Measurements from ENCODE around the gene GNAQ. TPM values are rescaled to one million over a fixed set of nuclear protein-coding genes. Genes with fewer than 3 reads are reported as not detected.

GNAQ gene
- total and polyA plus RNA-seq, 2 experiments from 2014 or later, result 21.1 to 43.1 TPM

DNA sequence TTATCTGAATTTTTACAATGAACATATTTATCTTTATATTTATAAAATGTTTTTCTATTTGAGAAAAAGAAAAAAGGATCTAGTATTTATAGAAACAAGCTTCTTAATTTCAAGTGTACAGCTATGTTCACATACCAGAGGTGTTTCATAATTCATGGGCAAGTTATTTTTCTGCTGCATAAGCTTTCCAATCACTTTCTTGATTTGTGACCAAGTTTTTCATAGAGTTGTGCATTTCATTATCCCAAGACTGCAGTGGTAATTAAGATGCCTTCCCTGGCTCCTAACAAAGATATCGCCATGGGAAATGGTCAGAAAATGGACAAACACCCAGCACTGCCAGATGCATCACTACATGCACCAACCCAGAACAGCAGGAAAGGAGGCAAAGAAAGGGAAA lies 124.6 kb downstream of the GNAQ start:
- Mint-ChIP-seq H3K27ac (no peak overlapping the region), H3K27me3 (ENCODE audit: insufficient read depth, low read depth, poor library complexity) (no peaks in the 10 kb centered on the region)
- H3K27ac ChIP-seq (ENCODE audit: low read depth), result no peak overlapping the region

GRCh38 chr9:77903666-77904285 lies 127.8 kb downstream of the GNAQ start:
- H3K79me2 ChIP-seq (replicated peaks; ENCODE audit: insufficient read depth), result no peaks in the 10 kb centered on the region; the same call in 1 of the 2 replicates
- H3K4me3 Mint-ChIP-seq, result no peak overlapping the region
- no peaks in the 10 kb centered on the region for H3K27me3 Mint-ChIP-seq (ENCODE audit: insufficient read depth, low read depth, poor library complexity)
- no peaks in the 10 kb centered on the region for H3K9me2 ChIP-seq (ENCODE audit: insufficient read depth)
- H3K4me3 ChIP-seq, result no peak overlapping the region
- DNase-seq (ENCODE audit: low spot score) (no peak), ATAC-seq (no peak)
- no peaks in the 10 kb centered on the region for H3F3A ChIP-seq (replicated peaks; ENCODE audit: low read depth)
- no peaks in the 10 kb centered on the region for H3K36me3 Mint-ChIP-seq (ENCODE audit: low read depth)
- H3K27ac ChIP-seq (ENCODE audit: low read depth), result no peak overlapping the region
- no peaks in the 10 kb centered on the region for H3K27me3 ChIP-seq (ENCODE audit: insufficient read depth)
- no peak overlapping the region for H3K27ac Mint-ChIP-seq
- peaks cover 5% of the 10 kb centered on the region; the same call in 1 of the 2 replicates for H3K4me1 ChIP-seq (ENCODE audit: insufficient read depth)
- no peak overlapping the region for H3K4me2 ChIP-seq
- peaks cover 12% of the 10 kb centered on the region for H3K4me1 Mint-ChIP-seq
- no peak overlapping the region for H2AFZ ChIP-seq
- H4K20me1 ChIP-seq (replicated peaks; ENCODE audit: insufficient read depth), result no peaks in the 10 kb centered on the region
- no peaks in the 10 kb centered on the region for H3K9me3 Mint-ChIP-seq
- H3K36me3 ChIP-seq (ENCODE audit: insufficient read depth), result no peaks in the 10 kb centered on the region
- TF ChIP-seq, protein P1, sequence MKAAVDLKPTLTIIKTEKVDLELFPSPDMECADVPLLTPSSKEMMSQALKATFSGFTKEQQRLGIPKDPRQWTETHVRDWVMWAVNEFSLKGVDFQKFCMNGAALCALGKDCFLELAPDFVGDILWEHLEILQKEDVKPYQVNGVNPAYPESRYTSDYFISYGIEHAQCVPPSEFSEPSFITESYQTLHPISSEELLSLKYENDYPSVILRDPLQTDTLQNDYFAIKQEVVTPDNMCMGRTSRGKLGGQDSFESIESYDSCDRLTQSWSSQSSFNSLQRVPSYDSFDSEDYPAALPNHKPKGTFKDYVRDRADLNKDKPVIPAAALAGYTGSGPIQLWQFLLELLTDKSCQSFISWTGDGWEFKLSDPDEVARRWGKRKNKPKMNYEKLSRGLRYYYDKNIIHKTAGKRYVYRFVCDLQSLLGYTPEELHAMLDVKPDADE (IDR thresholded peaks at IDR 0.05), result no peak
- TF ChIP-seq STAT1 (IDR thresholded peaks at IDR 0.05; ENCODE audit: unreplicated experiment) (no peak), CTCF (conservative IDR thresholded peaks at IDR 0.05; ENCODE audit: low read depth in 2 of 2) (no peak), NANOG (IDR thresholded peaks at IDR 0.05; ENCODE audit: borderline replicate concordance) (no peak), EZH2phosphoT487 (IDR thresholded peaks at IDR 0.05; ENCODE audit: unreplicated experiment) (no peak)

More for the DNA sequence above, 124.6 kb downstream of the GNAQ start:
- Mint-ChIP-seq H3K4me3 (no peak overlapping the region), H3K9me3 (no peaks in the 10 kb centered on the region), H3K4me1 (peaks cover 19% of the 10 kb centered on the region), H3K36me3 (ENCODE audit: low read depth) (no peaks in the 10 kb centered on the region)
- no peak overlapping the region for H3K4me3 ChIP-seq
- no peaks in the 10 kb centered on the region for H3K27me3 ChIP-seq (ENCODE audit: insufficient read depth)
- H3K4me2 ChIP-seq, result no peak overlapping the region
- H3K79me2 ChIP-seq (replicated peaks; ENCODE audit: insufficient read depth), result peaks cover 11% of the 10 kb centered on the region
- TF ChIP-seq EZH2 (IDR thresholded peaks at IDR 0.05; ENCODE audit: low read depth, unreplicated experiment) (no peak), EZH2phosphoT487 (IDR thresholded peaks at IDR 0.05; ENCODE audit: unreplicated experiment) (no peak), REST (IDR thresholded peaks at IDR 0.05; ENCODE audit: unreplicated experiment) (no peak)
- H3K4me1 ChIP-seq (ENCODE audit: insufficient read depth), result peaks cover 4% of the 10 kb centered on the region; the same call in 1 of the 2 replicates
- no peaks in the 10 kb centered on the region for H3K36me3 ChIP-seq (ENCODE audit: insufficient read depth)
- H4K20me1 ChIP-seq (replicated peaks; ENCODE audit: insufficient read depth), result no peaks in the 10 kb centered on the region
- no peak for ATAC-seq
- no peaks in the 10 kb centered on the region for H3F3A ChIP-seq (replicated peaks; ENCODE audit: low read depth)
- H2AFZ ChIP-seq, result no peak overlapping the region
- DNase-seq (ENCODE audit: low spot score), result no peak
- H3K9me2 ChIP-seq (ENCODE audit: insufficient read depth), result no peaks in the 10 kb centered on the region
